NK-92 (cell line): Measurements from ENCODE around the gene ZRANB2.

ENCODE experiments used
- DNase-seq: peaks from one replicate; lab custom pipeline; 2025; ENCODE audit not compliant: unreplicated experiment; lab: John Stamatoyannopoulos, UW

The ZRANB2 gene

DNA sequence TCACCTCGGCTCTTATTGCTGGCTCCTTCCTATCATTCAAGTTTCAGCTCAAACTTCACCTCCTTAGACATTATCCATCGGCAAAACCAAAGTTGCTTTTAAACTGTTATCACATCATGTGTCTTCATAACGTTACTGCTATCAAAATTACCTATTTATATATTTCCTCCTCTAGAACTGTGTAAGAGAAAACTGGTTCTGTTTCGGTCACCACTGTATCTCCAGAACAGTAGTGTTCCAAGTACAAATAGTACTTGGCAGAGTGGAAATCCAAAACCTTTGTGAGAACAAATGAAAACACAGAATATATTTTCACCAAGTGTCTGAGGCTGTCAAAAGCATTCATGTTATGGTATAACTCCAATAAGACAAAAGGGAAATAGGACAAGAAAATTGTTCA lies 9.1 kb downstream of the ZRANB2 start:
- no peak for DNase-seq

DNA sequence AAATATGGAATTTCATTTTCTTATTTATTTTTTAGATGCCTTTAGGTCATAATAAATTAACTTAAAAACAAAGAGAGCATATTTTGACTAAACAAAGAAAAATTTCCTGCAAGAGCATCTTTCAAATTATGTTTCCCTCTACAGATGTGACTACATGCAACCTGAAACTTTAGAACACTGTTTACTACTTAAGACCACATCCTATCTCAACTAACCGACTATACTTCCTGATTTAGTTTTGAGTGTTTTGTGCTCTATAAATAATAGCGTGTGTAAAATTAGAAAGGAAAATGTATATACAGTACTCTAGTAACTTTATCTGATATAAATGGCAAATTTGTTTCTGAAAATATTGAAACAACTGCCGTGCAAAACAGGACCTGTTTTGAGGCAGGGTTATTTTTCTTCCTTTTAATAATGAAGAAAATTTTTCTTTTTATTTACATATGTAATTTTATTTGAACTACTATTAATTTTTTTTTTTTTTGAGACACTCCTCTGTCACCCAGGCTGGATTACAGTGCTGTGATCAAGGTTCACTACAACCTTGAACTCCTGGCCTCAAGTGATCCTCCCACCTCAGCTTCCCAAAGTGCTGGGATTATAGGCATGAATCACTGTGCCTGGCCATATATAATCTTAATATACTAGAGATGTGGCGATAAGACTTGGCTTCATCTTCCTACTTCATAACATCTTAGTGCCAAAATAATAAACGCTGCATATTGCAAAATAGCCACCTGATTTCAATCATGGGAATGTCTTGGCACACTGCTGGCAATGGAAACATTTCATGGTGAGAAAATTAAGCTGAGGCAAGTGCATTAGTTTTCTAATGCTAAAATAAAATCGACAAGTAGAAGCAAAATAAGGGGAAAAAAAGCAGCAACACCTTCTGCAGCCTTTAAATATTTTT lies 12.3 kb downstream of the ZRANB2 start:
- DNase-seq, result no peak

DNA sequence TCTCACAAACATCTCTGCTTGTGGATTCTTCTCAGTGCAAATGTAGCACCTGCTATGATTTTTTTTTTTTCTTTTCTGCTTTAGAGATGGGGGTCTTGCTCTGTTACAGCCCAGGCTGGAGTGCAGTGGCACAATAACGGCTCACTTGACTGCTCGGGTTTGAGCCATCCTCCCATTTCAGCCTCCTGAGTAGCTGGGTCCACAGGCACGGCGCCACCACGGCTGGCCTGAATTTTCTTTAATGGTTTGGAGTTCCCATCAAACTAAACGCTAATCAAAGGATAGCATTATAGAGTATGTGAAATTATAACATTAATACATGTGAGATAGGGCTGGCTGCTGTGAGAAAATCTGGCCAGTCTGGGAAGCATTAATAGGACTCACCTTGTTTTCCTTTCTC lies 26.0 kb downstream of the ZRANB2 start:
- DNase-seq, result no peak

DNA sequence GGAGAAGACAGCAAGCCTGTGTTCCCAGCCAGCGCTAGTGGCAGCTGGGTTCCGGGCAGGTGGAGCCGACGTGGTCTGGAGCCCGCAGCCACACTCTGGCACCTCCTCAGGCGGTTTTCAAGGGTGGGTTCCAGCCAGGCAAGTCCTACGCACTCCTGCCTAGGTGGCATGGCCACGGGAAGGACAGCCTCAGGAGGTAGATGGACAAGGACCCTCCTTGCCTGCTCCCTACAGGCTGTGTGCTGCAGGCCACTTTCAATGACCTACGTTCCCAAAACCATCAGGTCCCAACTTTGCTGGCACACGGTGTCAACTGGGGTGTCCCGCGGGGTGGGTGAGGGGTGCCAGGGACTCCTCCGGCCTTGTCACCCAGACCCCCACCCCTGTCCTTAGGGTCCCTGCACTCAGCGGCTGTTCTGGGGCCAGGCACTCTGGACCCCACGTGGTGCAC lies 26.5 kb downstream of the ZRANB2 start:
- no peak for DNase-seq

DNA sequence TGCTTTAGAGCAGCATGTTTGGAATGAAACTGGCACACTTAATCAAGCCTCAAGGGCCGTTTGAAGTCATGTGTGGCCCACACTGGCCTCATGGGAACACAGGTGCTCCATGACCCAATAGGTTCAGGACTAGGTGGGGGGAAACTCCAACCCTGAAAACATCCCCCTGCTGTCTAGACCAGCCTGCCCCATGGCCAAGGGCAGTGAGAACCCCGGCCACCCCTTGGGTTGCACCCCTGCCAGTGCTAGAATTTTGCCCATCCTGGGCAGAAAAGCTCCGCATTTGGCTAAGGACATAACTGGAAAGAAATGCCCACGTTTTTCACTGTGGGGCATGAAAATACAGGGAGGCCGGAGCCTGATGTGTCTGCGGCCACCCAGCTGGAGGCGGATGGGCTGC lies 27.1 kb downstream of the ZRANB2 start:
- no peak for DNase-seq

DNA sequence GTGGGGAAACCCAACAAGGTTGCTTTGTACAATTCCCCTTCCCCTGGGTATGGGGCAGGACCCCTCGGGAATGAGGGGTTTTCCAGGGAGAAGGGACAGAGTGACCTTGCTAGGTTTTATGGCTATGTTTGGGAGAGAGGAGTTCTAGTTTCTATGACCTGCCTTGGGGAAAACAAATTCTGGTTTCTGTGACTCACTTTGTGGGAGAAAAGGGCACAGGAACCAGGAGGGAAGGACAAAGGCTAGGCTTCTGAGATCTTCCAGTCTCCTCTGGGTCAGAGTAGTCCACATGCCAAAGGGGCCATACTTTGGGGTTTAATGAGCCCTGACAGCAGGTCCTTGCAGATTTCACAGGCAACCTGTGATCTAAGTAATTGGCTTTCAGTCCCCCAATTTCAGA lies 27.7 kb downstream of the ZRANB2 start:
- no peak for DNase-seq

DNA sequence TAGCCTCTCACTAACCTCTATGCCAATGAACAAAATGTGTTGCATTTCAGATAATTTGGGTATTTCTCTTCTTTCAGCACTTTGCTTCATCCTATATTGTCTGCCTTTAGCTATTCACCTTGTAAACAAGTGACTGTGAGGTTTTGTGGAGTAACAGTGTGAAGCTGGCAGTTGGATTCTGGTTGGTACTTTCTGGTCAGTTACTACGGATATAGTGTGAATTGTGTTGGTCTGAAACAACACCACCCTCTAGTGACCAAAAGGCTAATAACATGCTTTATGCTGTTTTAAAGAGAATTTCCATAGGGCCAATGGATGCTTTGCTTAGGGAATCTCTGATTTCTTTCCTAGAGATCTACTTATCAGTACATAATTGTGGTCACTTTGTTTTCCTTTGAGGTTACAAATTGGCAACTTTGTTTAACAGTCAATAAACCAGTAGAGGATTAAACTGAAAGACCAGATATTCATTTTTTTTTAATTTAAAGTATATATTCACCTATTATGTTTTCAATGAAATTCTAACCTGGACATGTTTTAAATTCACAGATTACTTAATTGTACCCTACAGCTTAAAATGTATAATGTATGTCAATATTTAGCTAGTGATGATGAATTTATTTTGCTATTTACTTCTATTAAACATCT lies 30.8 kb downstream of the ZRANB2 start:
- DNase-seq, result no peak

DNA sequence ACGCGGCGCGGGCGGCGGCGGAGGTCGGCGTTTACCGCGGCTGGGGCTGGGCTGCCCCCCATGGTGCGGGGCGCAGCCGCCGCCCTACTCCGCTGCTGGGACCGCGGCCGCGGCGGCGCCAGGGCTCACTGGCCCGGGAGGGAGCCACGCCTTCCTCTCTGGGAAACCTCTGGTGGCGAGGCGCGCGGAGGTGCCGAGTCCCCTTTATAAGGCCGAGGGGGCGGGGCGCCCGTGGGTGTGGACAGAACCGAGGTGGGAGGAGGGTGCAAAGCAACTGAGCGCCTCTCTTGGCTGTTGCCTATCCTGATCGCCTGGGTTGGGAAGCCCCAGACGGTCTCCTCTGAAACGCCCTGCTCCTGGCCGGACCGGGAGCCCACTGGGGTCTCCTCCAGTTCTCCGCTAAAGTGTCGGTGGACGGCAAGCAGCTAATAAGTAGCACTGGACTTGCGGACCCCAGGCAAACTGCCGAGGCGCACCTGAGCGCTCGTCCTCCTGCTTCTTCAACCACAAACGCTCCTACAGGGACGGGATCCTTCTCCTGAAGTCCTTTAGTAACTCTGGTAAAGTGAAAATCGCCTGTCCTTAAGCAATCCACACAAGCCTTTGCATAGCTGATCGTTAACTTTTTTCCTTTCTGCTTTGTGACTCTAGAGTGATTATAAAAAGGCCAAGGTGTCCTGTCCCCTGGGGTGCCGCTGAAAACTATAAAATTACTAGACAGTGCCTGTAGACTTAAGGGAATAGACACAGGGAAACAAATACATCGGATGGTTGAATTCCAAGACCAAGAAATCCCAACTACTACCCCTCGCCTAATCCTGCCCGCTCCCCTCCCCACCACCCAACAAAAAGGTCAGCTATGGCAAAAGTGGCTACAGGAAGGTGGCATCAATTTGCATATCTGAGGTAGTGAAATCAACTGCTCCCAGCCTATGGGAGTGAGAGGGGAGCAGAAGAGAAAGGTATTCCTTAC lies 32.9 kb downstream of the ZRANB2 start, which contains the start of gene PTGER3:
PTGER3 (minus strand) TSS at position 182 of the 973 bp plus-strand sequence. CDS start 239 bp downstream, outside the sequence.
- no peak for DNase-seq

DNA sequence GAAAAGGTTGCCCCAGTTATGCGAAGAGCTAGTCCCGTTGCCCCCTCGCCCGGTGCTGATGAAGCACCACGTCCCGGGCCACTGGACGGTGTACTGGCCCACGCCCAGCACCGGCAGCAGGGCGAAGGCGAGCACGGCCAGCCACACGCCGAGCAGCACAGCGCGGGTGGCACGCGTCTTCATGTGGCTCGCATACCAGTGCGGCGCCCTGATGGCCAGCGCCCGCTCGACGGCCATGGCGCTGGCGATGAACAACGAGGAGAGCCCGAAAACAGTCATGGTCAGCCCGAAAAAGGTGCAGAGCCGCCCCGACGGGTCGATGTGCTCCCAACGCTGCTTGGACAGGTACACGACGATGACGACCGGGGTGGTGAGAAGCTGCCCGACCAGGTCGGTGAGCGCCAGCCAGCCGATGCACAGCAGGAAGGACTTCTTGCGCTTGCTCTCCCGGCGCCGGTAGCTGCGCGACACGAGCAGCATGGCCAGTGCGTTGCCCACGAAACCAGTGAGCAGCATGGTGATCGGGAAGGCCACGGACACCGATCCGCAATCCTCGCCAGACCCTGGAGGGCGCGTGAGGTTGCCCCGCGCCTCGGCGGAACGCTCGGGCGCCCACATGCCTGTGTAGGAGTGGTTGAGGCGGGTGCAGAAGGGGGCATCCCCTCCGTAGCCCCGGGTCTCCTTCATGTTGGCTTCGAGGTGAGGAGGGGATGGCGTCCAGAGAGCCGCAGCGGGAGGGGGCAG lies 33.8 kb downstream of the ZRANB2 start:
- DNase-seq, result no peak

DNA sequence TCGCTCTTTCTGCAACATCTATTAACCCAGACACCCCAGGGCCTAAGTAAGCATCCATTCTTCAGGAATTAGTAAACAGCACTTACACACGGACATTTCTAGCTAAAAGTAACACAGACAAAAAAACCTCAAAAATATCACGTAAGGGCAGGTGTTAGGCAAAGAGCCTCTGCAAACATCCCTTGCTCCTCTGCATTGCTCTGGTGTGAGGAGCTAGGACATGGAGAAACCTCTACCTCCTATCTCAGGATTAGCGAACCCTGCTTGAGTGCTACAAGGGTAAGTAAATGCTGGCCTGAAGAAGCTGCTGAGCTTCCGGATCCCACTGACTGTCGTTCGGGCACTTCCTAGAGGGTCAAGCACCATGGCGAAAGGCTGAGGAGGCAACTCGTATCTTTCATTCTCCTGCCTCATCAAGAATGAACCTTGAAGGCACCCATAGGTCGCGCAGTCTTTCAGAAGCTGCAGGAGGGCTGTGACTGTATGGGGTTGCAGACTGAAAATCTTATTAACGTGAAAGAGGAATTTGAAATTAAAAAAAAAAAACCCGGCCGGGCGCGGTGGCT lies 35.3 kb downstream of the ZRANB2 start:
- no peak for DNase-seq

DNA sequence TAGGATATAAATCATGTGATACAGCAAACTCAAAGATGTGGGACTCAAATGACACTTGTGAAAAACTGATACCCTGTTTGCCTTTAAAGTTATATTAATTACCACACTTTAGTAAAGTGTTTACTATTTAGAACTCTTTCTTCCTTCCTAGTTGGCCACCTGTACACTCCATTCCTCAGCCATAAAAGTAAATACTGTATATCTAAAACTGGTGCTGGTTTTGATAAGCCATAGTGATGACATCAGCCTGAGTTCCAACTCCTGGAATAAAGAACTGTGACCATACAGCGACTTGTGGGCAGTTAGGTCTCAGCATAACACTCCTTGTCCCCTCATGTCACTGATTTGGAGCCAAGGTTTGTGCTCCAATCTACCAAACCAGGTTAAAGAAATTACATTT lies 36.0 kb downstream of the ZRANB2 start:
- DNase-seq, result no peak

DNA sequence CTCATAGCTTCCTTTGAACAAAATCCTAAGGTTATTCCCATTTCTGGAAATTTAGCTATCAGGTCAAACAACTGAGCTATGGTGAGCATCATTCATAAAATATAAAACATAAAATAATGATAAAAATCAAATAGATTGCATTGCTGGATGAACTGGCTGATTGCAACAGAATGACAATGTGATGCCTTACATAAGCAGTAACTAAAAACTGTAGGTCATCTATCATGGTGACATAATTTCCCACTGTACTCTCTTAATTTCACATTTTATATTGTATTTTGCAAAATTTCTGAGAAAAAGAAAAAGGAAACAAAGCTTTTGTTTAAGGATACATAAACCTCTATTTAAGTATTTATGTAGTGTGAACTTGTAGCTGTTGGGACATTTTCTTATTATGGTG lies 37.8 kb downstream of the ZRANB2 start:
- DNase-seq, result no peak

DNA sequence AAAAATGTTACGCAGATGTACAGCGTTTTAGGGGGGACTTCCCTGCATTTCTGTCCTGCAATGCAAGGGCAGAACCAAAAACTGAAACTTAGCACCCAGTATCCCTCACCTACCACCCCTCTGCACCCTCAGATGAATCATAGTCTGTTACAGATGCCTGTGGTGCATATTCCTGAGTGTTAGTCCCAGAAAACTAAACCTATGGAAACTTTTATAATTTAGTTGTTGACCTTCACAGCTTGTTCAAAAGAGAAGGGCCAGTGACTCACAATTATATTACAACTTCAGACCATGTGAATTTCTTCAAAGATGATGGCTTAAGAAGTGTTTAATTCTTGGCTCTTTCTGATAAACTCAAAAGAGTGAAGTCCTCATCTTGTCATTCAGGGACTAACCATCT lies 39.0 kb downstream of the ZRANB2 start:
- no peak for DNase-seq

DNA sequence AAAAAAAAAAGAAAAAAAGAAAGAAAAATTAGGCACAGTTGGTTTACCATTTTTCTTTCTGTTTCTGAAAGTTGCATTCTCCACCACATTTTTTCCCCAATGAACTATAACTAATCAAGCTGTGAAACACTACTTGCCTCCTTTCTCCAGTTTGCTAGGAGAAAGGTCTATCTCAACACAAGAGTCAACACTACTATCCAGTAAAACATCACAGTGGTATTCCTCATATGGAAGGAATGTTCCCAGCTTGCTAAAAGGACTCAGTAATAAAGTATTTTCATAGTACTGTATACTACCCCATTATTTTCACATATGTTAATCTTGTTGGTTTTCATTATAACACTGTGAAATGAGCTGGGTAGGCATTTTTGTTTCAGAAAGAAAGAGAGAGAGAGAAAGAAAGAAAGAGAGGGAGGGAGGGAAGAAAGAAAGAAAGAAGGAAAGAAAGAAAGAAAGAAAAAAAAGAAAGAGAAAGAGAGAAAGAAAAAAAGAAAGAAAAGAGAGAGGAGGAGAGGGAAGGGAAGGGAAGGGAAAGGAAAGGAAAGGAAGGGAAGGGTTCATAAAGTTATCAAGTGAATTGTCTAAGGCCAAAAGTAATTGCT lies 41.1 kb downstream of the ZRANB2 start:
- no peak for DNase-seq

DNA sequence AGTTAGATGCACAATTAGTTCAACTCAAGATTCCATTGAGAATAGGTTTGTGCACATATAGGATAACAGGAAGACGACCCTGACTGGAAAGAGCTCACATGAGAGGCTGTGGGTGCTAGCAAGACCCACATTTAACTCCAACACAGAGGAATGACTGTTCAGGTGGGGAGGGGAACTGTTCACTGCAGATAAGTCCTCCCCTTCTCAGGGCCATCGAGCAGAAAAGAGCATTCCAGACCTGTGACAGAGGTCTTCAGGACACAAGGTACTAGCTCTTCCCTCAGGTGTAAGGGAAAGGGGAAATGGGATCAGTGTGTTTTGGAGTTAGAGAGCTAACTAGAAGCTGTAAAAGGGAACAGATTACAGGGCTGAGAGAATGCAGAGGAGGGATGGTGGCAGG lies 41.9 kb downstream of the ZRANB2 start:
- DNase-seq, result no peak

DNA sequence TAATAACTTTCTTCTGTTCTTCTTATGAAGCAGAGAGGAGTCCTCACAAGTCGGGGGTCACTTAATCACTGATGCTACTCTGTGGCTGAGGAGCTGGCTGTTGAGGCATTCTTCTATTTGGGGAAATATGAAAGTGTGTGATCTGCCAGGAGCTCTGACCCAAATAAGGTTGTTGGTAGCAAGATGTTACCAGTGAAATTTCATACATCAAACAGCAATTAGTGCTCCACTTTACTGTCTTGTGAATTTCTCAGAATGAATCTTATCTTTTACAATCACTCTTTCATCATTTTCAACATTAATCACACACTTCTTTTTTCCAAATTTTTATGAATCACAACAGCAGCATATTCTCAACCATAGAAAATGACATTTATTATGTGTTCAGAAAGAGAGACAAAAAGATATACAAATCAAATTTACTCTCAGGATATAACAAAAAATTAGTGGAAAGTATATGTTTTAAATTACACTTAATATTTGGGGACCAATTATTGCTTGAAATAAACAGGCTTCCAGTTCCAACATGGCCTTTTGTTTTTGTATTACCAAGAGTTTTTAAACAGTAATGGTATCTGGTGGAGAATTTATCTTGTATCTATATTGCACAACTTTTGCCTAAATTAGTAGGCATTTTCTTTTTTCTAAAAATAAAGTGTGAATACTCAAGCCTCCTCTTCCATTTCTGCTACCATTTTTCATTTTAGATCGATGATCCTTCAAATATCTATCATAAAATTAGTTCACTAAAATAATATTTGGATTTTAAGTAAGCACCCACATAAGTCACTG lies 42.8 kb downstream of the ZRANB2 start:
- no peak for DNase-seq

DNA sequence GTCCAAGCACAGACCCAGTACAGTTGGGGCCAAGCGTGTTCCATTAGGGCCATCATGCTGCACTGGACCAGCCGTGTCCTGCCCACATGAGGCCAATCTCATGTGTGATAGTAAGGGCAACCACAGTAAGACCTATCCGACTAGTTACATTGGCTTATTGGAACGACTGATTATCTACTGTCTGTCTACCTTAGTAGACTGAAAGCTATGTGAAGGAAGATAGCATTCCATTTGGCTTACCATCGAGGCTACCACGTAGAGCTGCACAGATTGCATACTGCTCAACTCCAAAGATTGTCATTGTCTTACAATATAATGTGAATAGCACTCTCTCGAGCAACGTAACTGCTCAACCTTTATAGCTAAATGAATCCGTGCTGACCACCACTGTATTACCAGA lies 43.8 kb downstream of the ZRANB2 start:
- DNase-seq, result no peak

DNA sequence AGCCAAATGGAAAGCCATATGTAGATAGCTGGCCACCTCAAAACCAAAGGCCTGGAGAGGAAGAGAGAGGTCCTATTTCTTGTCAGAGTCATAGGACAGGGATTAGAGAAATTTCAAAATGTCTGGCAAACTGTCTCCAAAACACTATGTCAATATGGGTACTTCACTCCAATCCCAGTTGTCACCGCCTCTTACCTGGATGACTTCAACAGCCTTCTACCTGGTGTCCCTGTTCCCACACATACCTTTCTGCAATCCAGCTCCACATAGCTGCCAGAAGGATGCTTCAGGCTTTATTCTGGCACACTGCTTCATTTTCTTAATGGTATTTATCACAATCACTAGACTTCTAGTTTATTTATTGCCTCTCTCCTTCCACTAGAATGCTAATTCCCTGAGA lies 47.7 kb downstream of the ZRANB2 start:
- no peak for DNase-seq

DNA sequence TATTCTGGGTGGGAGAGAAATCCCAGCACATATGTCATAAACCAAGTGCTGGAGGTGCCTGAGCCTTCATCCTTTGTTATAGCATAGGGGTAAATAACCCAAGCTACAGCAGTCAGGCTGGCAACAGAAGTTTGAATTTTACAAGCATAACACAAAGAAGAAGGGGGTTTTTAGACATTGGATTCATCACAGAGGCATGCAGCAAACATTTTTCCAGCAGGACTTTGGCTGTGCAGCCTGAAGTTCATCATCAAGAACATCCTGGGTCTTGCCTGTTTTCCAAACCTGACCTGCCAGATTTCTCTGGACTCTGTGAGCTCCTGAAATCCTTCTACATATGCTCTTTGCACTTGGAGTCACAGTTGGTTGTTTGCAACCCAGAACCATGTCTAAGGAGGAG lies 49.4 kb downstream of the ZRANB2 start:
- no peak for DNase-seq
